Globus pallidus (tissue), 1 donor: ENCODE measurements around the gene CLIP4.

Experiments
- DNase-seq: peaks from one replicate; pipeline ENCODE4 v3.0.0-alpha.2; 2015; ENCODE audit warnings: low spot score

Gene CLIP4

GRCh38 chr2:29134933-29135332 is 19.7 kb downstream of the CLIP4 start:
- DNase-seq = no peak

- DNase-seq = no peak
Observed at GRCh38 chr2:29139152-29139551, 23.9 kb downstream of the CLIP4 start.

DNA sequence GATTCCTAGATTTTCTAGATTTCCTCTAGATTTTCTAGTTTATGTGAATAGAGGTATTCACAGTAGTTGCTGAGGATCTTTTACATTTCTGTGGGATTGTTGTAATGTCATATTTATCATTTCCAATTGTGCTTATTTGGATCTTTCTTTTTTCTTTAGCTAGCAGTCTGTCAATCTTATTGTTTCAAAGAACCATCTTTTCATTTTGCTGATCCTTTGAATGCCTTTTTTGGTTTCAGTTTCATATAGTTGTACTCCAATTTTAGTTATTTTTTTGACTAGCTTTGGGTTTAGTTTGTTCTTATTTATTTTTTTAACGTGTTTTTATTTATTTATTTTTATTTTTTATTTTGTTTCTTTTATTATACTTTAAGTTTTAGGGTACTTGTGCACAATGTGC is 24.5 kb downstream of the CLIP4 start:
- DNase-seq = no peak

DNA sequence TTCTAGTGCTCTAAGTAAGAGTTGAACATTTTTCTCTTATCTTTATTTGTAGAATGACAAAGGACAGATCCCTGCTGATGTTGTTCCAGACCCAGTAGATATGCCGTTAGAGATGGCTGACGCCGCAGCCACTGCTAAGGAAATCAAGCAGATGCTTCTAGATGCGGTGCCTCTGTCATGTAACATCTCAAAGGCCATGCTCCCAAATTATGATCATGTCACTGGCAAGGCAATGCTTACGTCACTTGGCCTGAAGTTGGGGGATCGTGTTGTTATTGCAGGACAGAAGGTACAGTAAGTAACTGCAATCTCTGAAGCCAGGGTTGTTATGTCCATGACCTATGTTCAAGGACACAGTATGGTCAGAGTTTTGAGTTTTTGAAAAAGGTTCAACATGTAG is 28.4 kb downstream of the CLIP4 start:
- no peak for DNase-seq

- DNase-seq = no peak
Observed at GRCh38 chr2:29146197-29146596, 31.0 kb downstream of the CLIP4 start.

GRCh38 chr2:29147963-29148362 is 32.7 kb downstream of the CLIP4 start:
- DNase-seq = no peak

DNA sequence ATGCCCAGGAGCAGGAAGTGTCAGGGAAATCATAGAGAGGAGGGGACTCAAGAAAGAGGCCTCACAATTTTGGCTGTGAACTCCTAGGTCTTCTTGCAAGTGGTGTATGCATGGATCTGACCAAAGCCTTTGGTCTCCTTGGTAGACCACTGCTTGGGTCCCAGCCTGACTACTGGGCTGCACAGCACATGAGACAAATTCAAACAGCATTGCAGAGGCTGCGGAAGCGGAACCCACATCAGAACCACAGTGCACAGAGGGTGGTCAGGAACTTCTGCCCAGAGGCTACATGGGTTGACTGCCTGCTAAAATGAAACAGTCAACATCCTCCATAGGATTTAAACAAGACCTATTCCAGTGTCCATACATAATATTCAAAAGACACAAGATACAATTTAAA is 39.4 kb downstream of the CLIP4 start:
- no peak for DNase-seq

DNA sequence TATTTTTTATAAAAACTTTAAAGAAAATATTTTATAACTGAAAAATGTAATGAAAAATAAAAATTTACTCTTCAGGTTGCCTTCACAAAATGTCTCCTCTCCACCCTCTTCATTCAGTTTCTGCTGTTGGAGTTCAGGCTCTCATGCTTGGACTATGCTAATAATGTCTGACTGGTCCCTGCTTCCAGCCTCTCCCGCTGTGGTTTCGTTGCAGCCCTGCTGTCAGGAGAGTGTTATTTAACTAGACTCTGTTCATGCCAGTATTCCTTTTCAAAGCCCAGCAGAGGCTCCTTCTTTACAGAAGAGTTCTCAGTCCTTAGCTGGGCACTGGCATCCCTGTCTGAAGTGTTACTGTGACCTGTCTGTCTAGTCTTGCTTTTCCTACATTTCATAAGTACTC is 40.4 kb downstream of the CLIP4 start:
- DNase-seq = no peak

GRCh38 chr2:29157131-29157530 is 41.9 kb downstream of the CLIP4 start:
- DNase-seq = no peak

- no peak for DNase-seq
Observed at GRCh38 chr2:29159125-29159524, 43.9 kb downstream of the CLIP4 start.

DNA sequence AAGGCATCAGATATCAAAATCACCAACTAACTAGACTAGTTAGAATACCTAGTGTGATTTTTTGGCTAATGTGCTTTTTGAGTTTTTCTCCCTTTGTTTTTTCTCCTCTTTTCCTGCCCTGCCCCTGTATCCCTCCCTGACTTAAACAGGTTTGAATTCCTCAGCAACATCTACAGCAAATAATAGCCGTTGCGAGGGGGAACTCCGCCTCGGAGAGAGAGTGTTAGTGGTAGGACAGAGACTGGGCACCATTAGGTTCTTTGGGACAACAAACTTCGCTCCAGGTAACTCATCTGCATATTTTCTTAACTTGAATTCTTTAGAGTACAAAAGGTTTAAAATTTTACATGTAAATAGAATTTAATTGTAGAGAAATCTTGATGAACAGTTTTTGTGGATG is 45.0 kb downstream of the CLIP4 start:
- DNase-seq = no peak

DNA sequence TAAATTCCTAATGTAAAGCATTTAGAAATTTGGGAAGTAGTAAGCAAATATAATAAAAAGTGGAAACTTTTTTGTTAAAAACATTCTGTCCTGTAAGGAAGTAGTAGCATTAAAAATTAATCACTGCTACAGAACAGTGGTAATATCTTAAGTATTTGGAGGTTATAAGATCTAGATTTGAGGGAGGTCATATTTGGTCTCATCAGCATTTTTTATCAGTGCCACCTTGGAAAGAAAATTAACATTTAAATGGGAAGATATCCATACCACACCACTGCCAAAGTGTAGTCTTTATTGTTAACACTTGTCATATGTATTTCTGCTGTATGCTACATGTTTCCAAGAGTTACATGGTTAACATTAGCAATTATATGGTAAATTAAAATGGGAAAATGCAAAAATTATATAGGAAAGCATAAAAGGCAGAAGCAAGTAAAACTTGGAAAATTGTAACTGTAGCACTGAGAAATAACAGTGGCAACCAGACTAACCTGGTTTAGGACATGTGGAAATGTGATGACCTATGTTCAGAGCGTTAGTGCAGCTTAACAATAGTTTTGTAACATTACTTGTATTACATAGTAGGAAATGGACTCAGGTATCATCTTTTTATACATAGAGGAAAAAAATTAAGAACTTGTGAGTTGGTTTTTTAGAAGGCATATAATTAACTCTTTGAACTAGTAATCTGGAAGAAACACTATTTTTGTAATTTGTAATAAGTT is 47.2 kb downstream of the CLIP4 start:
- DNase-seq = no peak

- DNase-seq = no peak
Observed at GRCh38 chr2:29164091-29164846, 49.1 kb downstream of the CLIP4 start.

GRCh38 chr2:29165362-29166241 is 50.4 kb downstream of the CLIP4 start:
- DNase-seq = no peak

DNA sequence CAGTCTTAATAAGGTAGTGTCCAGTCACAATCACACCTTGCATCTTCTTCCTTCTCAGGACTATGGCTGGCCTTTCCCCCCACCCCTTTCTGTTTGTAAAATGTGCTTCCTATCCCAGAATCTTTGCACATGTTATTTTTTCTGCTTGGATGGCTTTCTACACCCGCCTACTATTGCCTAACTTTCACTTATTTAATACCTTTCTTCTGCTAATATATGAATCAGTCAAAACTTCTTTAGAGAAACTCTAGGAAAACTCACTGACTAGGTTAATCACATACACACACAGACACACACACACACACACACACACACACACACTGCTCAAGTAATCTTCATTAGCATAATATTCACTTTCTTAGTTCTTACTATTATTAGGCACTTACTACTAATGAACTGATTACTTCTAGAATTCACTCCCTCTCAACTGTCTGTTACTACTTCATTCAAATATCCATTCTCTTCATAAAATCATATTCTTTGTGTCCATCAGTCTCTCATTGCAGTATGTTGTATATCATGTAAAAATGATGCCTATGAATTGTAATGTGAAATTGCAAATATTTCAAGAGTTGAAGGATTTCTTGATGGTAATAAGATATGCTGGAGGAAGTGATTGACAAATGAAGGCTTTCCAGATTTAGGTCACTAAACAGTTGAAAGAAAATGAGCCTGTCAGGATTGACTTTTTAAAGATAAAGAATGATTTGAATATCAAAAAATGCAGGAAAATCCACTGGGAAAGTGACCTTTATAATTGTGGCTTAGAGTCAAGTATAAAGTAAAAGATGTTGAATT is 51.2 kb downstream of the CLIP4 start:
- DNase-seq = no peak

DNA sequence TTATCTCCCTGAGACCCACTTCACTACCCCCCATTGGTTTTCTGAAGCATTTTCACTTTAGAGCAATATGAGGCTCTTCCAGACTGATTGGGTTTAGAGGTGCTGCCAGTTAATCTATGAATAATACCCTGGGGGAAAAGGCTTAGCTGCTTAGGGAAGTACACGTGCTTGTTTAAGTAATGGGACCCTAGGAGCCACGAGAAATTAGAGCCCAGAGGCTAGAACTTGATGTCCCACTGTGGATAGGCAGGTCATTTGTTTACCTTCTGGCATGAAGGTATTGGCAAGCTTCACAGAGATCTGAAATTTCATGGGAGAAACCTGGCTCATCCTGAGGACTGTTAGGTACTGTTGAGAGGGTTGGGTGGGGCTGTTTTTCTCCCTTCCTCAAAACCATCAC is 59.7 kb downstream of the CLIP4 start:
- no peak for DNase-seq

GRCh38 chr2:29175338-29175737 is 60.1 kb downstream of the CLIP4 start:
- no peak for DNase-seq

DNA sequence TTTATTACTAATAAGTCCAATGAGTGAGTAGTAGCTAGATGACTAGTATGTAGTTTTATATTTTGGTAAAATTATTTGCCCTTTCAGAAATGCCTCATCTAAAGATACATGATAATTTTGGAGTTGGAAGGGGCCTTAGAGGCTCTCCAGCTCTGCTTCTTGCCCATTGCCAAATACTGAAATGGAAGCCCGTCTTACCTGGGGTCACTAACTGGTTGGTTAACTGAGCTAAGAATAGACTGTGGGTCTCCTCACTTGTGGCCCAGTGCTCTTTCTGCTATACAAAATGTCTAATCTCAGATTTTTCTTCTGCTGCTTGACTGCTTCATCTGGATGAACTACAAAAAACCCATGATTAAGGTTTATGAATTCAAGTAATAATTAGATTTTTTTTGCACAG is 67.1 kb downstream of the CLIP4 start:
- no peak for DNase-seq

GRCh38 chr2:29182920-29183319 is 67.7 kb downstream of the CLIP4 start:
- no peak for DNase-seq

- no peak for DNase-seq
Observed at GRCh38 chr2:29184531-29184930, 69.3 kb downstream of the CLIP4 start.

GRCh38 chr2:29186817-29187216 is 71.6 kb downstream of the CLIP4 start:
- DNase-seq = no peak

DNA sequence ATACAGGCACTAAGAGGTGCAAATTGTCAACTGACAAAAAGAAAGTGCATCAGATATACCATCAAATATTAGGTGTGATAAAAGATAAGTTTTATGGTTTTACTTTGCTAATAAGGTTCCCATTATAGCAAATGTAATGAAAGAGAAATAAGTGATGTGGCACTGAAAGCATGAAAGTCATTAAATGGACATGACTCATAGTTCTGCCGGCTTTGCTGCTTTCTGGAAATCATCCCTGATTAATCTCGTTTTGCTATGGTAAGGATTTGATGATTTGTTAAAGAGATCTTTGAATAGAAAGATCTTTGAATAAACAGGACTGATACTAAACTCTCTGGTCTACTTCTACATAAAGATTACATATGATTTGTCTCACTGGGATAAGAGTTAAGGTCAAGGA is 72.7 kb downstream of the CLIP4 start:
- no peak for DNase-seq
